Brain pericyte (primary cell): ENCODE results near the gene CD48.

Experiments
- DNase-seq: peaks from one replicate; pipeline ENCODE4 v3.0.0-alpha.2; 2012; ENCODE audit warnings: low read depth, low spot score

The CD48 gene

GRCh38 chr1:160711602-160712311 is at the start of gene CD48:
Gene CD48 (minus strand): TSS chr1:160711822. CDS start chr1:160711763, 59 bp downstream.
- no peak for DNase-seq

- DNase-seq = no peak
Measured at GRCh38 chr1:160761046-160761445, 49.4 kb upstream of the CD48 start.

- DNase-seq = no peak
Measured at GRCh38 chr1:160759740-160760139, 48.1 kb upstream of the CD48 start.

- DNase-seq = no peak
Measured at GRCh38 chr1:160758521-160758920, 46.9 kb upstream of the CD48 start.

- DNase-seq = no peak
Measured at GRCh38 chr1:160756849-160757201, 45.2 kb upstream of the CD48 start.

- no peak for DNase-seq
Measured at GRCh38 chr1:160755911-160756848, 44.6 kb upstream of the CD48 start.

- no peak for DNase-seq
Measured at GRCh38 chr1:160755461-160755860, 43.8 kb upstream of the CD48 start.

GRCh38 chr1:160753594-160753993 is 42.0 kb upstream of the CD48 start:
- DNase-seq = no peak

GRCh38 chr1:160752924-160753323 is 41.3 kb upstream of the CD48 start:
- DNase-seq = no peak

GRCh38 chr1:160752406-160752805 is 40.8 kb upstream of the CD48 start:
- DNase-seq = no peak

- no peak for DNase-seq
Measured at GRCh38 chr1:160750608-160751007, 39.0 kb upstream of the CD48 start.

GRCh38 chr1:160748878-160749269 is 37.3 kb upstream of the CD48 start:
- DNase-seq = no peak

GRCh38 chr1:160748181-160748877 is 36.7 kb upstream of the CD48 start:
- DNase-seq = no peak

- no peak for DNase-seq
Measured at GRCh38 chr1:160747717-160748116, 36.1 kb upstream of the CD48 start.

- DNase-seq = no peak
Measured at GRCh38 chr1:160746836-160747500, 35.3 kb upstream of the CD48 start.

- no peak for DNase-seq
Measured at GRCh38 chr1:160745551-160745950, 33.9 kb upstream of the CD48 start.

- no peak for DNase-seq
Measured at GRCh38 chr1:160744852-160745520, 33.4 kb upstream of the CD48 start.

- DNase-seq = no peak
Measured at GRCh38 chr1:160744199-160744851, 32.7 kb upstream of the CD48 start.

- no peak for DNase-seq
Measured at GRCh38 chr1:160743266-160743665, 31.6 kb upstream of the CD48 start.

GRCh38 chr1:160742428-160743127 is 31.0 kb upstream of the CD48 start:
- no peak for DNase-seq
